ENCODE results near the gene SORCS2. TPM values are rescaled to one million over a fixed set of nuclear protein-coding genes. Genes with fewer than 3 reads are reported as not detected.

The SORCS2 gene
- total and polyA plus RNA-seq, 2 of the 8 experiments (the other 6 are each of a cell fraction or from before 2014, with no cell fraction given) = 0.36 to 1.8 TPM

GRCh38 chr4:7704625-7705024, 512.3 kb downstream of the SORCS2 start (continued):
- TF ChIP-seq ATF2 (IDR thresholded peaks at IDR 0.05; ENCODE audit: low read length) = no peak
